ENCODE results near the gene METTL21A. TPM values are rescaled to one million over a fixed set of nuclear protein-coding genes. Genes with fewer than 3 reads are reported as not detected.
A peak's percentile ranks its signal among the peaks of the same experiment; 100 is the strongest.

METTL21A gene
- total and polyA plus RNA-seq, 9 of the 15 experiments (the other 6 are each of a cell fraction or from before 2014, with no cell fraction given), result 9.1 to 46.5 (median 37.4) TPM

GRCh38 chr2:207603486-207603885, 21.7 kb downstream of the METTL21A start (continued):
- TF ChIP-seq MNT (conservative IDR thresholded peaks at IDR 0.05), result peak in 1 of 2 experiments; percentile 50; a peak in 1 of 4 replicates
- TF ChIP-seq DMBX1 (CRISPR knock-in tag; IDR thresholded peaks at IDR 0.05; ENCODE audit: borderline replicate concordance), result no peak
- TF ChIP-seq DLX4 (CRISPR knock-in tag; IDR thresholded peaks at IDR 0.05), result no peak
- no peak for TF ChIP-seq JUND (IDR thresholded peaks at IDR 0.05; ENCODE audit: borderline replicate concordance, low read depth, low read length)
- peak; percentile 54; the same call in 1 of the 3 replicates for TF ChIP-seq JUND (tag; IDR thresholded peaks at IDR 0.05; ENCODE audit: borderline replicate concordance, low read depth, low read length)
- no peak for TF ChIP-seq HMG20B (CRISPR knock-in tag; IDR thresholded peaks at IDR 0.05)
- TF ChIP-seq PHB2 (IDR thresholded peaks at IDR 0.05; ENCODE audit: low read depth), result no peak
- TF ChIP-seq ZBED1 (IDR thresholded peaks at IDR 0.05), result no peak
- peak; percentile 67; the same call in 1 of the 2 replicates for TF ChIP-seq ATF3 (IDR thresholded peaks at IDR 0.05)
- TF ChIP-seq ATF3 (CRISPR knock-in tag; conservative IDR thresholded peaks at IDR 0.05), result no peak
- TF ChIP-seq ZNF347 (CRISPR knock-in tag; IDR thresholded peaks at IDR 0.05; ENCODE audit: low read depth), result no peak

Data from K562 (cell line).